Cerebellar cortex (tissue), 1 donor: ENCODE data around the gene PDXP.
"Not testable (repeated sequence)": the region's sequence is repeated elsewhere in the genome, so short reads cannot be mapped to it uniquely, and the experiment has no call there.

Experiments
- DNase-seq: peaks from one replicate; pipeline ENCODE4 v3.0.0-alpha.2; 2015; ENCODE audit warnings: low spot score

PDXP gene, protein sequence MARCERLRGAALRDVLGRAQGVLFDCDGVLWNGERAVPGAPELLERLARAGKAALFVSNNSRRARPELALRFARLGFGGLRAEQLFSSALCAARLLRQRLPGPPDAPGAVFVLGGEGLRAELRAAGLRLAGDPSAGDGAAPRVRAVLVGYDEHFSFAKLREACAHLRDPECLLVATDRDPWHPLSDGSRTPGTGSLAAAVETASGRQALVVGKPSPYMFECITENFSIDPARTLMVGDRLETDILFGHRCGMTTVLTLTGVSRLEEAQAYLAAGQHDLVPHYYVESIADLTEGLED

DNA sequence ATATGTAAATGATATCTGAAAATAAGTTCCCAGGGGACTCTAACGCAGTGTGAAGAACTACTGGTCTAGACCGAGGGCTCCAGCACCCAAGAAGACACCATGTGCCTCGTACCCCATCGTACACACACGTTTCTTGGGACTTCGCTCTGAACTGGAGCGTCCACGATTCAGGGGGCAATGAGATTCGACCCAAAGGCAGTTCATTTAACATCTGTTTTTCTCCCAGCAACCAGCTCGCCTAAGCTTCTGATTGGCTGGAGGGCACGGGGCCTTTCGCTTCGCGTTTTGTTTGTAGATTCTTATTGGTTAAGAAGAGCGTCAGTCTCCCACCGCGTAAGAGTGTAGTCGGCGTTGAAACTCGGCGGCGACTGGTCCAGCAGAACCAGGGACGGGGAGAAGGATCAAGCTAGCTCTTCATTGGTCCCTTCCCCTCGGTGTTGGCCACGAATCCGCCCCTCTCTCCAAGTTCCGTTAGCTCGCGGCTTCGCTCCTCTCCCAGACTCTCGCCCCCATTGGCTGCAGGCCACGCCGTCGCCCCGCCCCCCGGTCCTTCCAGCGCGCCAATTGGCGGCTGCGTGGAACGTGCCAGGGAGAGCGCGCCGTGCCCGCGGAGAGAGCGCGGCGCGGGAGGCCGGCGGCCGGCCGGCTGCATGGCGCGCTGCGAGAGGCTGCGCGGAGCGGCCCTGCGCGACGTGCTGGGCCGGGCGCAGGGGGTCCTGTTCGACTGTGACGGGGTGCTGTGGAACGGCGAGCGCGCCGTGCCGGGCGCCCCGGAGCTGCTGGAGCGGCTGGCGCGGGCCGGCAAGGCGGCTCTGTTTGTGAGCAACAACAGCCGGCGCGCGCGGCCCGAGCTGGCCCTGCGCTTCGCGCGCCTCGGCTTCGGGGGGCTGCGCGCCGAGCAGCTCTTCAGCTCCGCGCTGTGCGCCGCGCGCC is at the start of gene PDXP:
PDXP (plus strand) TSS at position 591 of the 933 bp plus-strand sequence; CDS start at position 651, 60 bp downstream.
- peak; percentile 100 for DNase-seq

DNA sequence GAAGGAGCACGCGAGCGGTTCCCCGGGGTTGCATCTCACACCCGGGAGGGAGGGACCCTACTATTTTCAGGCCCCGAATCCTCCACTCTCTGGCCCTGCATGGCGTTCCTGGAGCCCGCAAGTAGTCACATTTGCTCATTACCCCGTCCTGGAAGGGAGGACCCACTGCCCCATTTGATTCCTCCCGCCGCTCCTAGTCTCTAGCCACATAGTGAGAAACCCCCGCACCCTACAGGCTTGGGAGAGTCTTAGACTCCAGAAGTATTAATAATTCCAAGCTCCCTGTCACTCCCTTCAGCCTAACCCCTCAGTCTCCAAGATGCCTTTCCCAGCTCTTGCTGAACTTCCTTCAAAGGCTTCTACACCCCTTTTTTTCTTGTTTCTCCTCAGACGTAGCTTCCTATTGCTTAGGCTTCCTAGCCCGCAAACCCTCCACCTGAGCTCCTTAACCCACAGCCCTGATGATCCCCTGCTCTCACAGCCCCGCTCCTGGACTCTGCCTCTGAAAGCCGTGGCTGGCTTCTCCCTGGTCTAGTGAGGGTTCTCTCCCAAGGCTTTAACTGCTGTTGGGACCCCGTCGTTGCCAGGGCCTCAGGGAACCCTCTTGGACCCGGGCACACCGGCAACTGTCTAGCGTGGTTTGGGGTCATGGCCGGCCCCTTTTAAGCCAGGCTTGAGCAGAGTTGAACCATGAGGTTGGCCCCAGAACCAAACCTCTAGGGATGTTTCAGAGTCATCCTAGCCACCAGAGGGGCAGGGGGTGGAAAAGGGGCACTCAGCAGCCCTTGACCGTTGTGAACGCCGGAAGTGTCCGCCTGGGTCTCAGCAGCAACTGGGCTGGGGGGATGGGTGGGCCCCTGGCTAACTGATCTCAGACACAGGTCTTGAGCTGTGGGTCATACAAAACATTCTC is 49.0 kb upstream of the PDXP start:
- no peak for DNase-seq

DNA sequence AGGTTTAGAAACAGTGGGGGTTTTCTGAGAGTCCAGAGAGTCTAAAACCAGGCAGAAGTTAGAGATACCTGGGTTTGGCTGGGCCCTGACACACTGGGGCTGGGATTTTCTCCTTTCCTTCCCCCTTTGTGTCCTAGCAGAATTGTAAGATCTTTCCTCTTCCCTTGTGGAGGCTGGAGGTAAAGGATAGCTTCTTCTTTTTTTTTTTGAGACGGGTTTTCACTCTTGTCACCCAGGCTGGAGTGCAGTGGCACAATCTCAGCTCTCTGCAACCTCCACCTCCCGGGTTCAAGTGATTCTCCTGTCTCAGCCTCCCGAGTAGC is 48.4 kb upstream of the PDXP start:
- DNase-seq = not testable (repeated sequence)

DNA sequence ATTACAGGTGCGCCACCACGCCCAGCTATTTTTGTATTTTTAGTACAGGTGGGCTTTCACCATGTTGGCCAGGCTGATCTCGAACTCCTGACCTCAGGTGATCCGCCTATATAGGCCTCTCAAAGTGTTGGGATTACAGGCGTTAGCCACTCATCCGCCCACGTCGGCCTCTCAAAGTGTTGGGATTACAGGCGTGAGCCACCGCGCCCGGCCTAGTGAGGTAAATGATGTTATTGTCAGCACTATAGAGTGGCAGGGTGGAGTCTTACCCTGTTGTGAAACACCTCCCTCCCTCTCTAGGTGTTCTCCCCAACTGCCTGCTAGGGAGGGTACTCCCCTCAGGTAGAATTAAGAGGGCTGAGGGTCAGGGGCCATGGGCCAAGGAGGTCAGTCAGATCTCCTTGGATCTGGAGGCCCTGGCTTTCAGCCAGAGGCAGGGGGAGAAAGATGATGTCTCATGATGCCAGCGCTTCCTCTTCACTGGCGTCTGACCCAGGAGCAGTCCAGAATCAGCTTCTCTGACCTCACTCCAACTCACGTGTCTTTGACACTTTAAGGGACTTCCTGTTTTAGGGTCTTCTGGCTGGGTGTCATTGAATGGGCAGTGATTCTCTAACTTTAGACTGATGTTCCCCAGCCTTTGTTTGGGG is 47.9 kb upstream of the PDXP start:
- DNase-seq = no peak

DNA sequence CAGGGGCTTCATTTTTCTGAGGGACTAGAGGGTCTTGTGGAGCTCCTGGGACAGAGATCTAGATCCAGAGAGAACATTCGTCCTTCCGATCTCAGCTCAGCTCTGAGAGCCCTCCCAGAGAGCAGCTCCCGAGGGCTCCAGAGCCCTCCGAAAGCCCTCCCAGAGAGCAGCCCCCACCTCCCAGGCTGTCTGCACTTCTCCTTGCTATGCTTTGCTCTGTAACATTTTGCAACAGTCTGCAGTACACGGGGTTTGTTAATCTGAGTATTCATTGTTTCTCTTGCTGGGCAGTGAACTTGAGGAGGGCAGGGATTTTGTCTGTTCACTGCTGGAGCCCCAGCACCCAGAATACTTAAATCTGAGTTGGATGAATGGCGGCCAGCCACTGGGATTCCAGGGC is 47.3 kb upstream of the PDXP start:
- DNase-seq = no peak

DNA sequence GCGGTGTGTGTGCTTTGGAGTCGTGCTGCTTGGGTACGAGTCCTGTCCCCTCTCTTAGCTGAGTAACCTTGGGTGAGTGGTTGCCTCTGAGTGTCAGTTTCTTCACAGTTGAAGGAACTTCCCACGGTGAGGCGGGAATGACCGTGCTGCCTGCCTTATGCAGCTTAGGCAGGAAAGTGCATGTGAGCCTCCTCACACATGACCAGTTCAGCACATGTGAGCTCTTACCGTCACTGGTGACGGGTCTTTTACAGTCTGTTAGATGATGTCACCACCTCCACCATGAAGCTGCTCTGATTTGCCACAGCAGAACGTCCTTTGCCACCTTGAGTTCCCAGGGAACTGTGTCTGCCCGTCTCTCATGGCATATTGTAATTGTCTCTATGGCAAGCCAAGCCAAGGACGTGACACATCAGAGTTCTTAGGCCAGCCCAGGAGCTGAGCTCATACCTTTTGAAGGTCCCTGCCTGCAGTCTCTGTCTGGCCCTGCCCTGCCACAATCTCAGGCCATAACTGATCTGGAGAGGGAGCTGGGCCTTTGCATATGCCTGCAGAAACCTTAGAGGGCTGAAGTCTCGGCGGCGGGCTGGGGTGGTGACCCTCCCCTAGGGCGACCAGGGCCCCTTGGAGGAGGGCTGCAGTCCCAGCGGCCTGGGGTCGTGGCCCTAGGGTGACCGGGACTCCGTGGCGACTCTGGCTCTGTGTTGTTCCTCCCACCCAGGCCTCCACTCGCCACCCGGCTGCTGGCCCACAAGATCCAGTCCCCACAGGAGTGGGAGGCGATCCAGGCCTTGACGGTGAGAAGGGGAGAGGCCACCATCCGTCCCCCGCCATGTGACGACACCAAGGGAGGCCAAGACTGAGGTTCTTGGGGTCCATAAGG is 42.1 kb upstream of the PDXP start:
- DNase-seq = no peak

DNA sequence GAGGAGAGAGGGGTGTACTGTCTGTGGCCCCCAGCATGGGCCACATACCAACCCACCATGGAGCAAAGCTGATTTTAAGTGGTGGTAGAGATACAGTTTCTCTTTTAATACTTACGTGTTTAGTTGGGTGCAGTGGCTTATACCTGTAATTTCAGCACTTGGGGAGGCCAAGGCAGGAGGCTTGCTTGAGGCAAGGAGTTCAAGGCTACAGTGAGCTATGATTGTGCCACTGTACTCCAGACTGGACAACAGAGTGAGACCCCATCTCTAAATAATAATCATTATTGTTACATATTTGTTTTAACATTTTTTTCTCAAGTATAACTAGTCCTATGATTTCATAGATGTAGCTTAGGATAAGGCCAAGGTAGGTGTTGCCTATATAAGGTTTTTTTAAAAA is 41.1 kb upstream of the PDXP start:
- DNase-seq = no peak

DNA sequence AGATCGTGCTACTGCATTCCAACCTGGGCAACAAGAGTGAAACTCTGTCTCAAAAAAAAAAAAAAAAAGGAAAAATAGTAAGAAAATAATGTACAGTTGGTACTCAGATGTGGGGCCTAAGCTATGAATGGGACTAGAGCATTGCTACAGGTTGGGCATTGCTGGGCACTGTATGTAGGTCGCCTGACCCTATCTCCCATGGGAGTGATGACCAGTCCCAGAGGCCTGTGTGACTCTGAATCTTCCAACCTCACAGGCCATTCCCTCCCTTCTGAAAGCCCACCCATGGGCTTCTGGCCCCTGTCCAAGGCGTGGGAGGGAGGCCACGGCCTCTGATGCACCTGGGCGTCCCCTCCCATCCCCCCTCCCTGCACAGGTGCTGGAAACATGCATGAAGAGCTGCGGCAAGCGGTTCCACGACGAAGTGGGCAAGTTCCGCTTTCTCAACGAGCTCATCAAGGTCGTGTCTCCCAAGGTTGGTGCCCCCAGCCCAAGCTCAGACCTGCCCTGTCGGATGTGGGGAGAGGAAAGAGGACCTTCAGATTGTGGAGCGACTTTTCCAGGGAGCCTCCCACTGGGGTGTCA is 40.4 kb upstream of the PDXP start:
- no peak for DNase-seq

DNA sequence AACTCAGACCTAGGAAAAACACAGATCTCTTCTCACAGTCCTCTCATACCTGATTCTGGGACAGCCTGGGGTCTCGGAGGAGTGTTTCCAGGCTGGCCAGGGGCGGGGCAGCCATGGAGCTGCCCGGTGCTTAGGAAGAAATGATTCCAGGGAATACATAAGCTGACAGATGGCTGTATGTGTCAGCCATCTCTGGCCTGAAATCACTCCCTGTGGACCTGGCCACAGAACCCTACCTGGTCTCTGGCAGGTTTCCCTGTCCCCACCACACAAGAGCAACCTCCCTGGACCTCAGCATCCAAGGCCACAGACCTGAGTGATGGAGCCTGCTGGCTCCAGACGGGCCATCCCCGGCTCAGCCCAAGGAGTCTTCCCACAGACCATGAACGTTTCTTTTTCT is 39.8 kb upstream of the PDXP start:
- peak; percentile 88 for DNase-seq

DNA sequence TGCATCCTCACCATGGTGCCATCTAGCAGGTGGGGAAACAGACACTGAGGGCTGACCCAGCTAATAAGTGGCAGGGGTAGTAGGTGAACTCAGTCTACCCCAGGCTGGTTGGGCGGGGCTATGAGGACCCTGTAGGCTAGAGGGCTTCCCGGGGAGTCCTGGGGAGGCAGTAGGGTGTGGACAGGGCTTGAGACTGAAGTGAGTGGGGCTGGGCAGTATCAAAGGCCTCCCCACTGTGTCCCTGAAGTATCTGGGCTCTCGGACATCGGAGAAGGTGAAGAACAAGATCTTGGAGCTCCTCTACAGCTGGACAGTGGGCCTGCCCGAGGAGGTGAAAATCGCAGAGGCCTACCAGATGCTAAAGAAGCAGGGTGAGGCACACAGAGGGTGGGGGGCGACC is 38.5 kb upstream of the PDXP start:
- DNase-seq = no peak

DNA sequence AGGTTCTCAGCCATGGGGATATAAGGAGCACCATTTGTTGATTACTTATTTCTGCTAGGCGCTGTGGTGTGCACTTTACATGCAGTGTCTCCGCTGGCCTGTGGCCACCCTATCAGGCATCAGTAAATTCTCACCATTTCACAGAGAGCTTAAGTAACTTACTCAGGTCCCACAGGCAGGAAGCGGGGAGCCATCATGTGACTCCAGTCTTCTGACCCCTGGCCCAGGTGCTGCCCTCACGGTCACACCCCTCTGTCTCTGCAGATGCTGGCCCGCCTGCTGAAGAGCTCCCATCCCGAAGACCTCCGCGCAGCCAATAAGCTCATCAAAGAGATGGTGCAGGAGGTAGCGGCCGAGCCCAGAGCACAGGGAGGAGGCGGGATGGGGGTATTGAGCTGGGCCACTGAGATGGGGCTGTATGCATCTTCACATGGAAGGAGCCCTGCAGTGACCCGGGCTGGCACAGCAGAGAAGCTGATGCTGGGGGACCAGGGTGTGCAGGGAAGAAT is 37.1 kb upstream of the PDXP start:
- DNase-seq = no peak

DNA sequence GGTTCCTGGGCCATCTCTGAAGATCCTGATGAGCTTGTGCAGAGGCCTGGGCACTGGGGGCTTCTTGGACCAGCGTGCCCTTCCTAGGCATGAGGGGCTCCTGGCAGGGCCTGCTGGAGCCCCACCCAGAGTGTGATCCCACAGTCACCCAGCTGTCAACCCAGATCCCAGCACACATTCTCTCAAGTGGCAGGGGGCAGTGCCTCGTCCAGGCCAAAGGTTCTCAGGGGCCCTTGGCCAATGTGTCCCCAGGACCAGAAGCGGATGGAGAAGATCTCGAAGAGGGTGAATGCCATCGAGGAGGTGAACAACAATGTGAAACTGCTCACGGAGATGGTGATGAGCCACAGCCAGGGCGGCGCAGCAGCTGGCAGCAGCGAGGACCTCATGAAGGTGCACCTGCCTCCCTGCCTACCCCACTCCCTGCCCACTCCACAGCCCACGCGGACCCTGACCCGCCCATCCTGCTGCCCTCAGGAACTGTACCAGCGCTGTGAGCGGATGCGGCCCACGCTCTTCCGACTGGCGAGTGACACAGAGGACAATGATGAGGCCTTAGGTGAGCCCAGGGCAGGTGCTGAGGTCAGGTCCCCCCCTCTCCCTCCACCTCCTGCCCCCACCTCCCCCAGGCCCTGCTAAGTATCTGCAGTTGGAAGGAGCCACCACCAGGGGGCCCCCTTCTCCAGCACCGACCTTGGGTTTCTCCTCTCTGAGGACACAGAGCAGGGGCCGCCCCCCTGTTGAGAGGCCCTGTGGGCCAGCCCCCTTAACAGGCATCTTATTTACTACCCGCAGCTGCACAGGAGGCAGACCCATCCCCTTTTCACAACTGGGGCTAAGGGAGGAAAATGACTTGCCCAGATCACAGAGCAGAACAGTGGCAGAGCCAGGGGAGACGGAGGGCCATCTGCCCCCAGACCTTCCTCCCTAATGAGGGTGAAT is 35.2 kb upstream of the PDXP start:
- peak; percentile 63 for DNase-seq

DNA sequence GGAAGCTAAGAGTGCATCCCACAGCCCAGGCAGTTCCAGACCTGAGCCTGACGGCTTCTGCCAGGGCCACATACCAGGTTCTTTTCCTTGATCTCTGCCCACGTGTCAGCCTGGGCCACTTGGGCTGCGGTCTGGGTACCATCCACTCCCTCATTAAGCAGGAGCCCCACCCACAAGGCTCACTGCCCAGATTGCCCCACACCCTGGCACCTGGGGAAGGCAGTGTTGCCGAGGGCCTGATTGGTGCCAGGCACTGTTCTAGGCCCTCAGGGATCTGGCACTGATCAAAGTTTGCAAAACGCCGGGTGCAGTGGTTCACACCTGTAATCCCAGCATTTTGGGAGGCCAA is 34.5 kb upstream of the PDXP start:
- no peak for DNase-seq

DNA sequence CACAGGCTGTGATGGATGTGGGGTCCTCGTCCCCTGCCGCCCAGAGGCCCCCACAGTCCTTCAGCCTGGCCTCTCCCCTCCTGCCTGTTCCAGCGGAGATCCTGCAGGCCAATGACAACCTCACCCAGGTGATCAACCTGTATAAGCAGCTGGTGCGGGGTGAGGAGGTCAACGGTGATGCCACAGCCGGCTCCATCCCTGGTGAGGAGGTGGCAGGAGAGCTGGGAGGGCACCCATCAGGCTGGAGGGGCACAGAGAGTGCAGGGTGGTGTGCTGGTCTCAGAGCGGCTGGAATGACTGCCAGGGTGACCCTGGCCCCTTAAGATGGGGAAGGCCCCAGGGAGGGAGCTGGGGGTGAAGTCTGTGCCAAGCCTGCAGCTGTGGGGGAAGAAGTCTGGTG is 33.6 kb upstream of the PDXP start:
- no peak for DNase-seq

DNA sequence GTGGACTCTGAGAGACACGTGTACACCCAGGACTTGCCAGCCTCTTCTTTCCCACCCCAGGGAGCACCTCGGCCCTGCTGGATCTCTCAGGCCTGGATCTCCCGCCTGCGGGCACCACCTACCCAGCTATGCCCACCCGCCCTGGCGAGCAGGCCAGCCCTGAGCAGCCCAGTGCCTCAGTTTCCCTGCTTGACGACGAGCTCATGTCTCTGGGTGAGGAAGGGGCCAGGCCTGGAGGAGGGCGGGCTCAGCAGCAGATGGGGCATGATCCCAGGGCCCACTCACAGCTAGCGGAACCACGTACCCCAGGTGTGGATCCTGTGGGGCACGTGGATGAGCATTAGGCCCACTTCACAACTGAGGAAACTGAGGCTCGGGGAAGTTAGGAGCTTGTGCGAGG is 32.8 kb upstream of the PDXP start:
- DNase-seq = no peak

DNA sequence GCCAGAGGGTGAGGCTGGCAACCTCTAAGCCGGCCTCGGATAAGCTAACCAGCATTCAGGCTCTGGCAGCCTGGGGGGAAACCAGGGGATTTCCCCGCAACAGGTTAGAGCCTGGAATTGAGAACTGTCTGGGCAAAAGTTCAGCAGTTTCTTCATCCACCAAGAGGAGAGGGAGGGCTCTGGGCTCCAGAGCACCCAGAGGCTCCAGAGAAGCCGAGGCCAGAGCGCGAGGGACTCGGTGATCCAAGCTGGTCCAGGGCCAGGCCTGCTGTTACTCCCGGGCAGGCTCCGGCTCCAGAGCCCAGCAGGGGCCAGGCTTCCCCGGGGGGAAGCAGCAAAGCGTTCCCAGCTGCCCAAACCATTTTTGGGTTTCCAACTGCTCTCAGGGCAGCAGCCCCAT is 32.4 kb upstream of the PDXP start:
- no peak for DNase-seq

DNA sequence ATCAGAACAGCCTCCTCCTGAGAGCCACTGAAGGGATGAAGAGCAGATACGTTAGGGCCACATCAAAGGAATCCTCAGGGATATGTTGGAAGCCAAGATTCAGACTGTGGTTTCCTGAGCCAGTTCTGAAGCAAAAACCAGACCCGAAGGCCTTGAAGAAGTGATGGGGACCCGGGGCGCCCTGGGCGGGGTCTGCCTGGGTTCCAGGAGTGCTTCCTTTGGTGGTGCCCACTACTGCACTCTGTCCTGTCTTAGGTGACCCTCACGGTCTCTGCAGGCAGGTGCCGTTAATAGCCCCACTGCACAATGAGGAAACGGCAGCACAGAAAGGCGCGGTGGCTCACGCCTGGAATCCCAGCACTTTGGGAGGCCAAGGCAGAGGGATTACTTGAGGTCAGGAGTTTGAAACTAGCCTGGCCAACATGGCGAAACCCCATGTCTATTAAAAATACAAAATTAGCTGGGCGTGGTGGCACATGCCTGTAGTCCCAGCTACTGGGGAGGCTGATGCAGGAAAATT is 31.9 kb upstream of the PDXP start:
- no peak for DNase-seq

DNA sequence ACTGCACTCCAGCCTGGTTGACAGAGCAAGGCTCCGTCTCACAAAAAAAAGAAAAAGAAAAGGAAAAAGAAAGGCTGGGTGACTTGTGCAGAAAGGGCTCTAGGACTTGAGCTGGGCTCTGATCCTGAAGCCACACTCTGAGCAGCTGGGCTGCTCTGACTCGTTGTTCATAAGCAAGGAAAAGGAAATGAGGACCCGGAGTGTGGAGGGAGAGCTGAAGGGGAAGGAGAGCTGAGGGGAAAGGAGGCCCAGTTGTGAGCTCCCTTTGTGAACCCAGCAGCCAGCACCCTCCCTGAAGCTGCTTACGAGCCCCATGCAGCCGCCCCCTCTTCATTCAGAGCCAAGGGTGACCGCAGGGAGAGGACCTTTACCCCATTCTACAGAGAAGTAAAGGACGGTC is 31.4 kb upstream of the PDXP start:
- DNase-seq = no peak

DNA sequence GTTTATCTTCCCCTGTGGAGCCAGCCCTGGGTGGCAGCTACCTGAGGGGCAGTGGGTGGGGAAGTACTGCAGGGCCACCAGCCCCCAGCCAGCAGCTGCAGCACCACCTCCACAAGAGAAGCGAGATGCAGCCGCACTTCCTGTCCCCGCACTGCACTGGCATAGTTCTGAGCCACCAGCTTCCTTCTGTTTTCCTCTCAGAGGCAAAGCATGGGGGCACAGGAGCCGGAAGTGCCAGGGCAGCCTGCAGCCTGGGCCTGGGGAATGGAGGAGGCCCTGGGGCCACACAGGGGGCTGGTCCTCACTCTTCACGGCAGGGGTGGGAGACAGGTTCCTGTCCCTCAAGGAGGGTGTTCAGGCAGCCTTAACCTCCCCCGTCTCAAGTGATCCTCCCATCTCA is 31.0 kb upstream of the PDXP start:
- DNase-seq = no peak
